Parathyroid adenoma (tissue), 2 donors: Measurements from ENCODE around the gene PDK1.

Experiments
- H2AFZ ChIP-seq: fragments of 300-600 bp; sonication (generic); one replicate; pipeline ENCODE4 v1.7.0; 2017; ENCODE audit warnings: antibody characterized with exemption, mild to moderate bottlenecking
- H3K27ac ChIP-seq: fragments of 300-600 bp; sonication (generic); one replicate; pipeline ENCODE4 v1.7.0; 2017
- H3K27me3 ChIP-seq: fragments of 300-600 bp; sonication (generic); one replicate; pipeline ENCODE4 v1.7.0; 2017; ENCODE audit warnings: low read length; ENCODE audit not compliant: control insufficient read depth, insufficient read depth
- H3K36me3 ChIP-seq: fragments of 300-600 bp; sonication (generic); one replicate; pipeline ENCODE4 v1.7.0; 2017; ENCODE audit warnings: low read length; ENCODE audit not compliant: control insufficient read depth, insufficient read depth
- H3K4me1 ChIP-seq: fragments of 300-600 bp; sonication (generic); one replicate; pipeline ENCODE4 v1.7.0; 2017; ENCODE audit warnings: control low read depth
- H3K4me2 ChIP-seq: fragments of 300-600 bp; sonication (generic); one replicate; pipeline ENCODE4 v1.7.0; 2017; ENCODE audit warnings: low read length
- H3K4me3 ChIP-seq: fragments of 300-600 bp; sonication (generic); one replicate; pipeline ENCODE4 v1.7.0; 2017; ENCODE audit warnings: low read depth, low read length
- H3K79me2 ChIP-seq: fragments of 300-600 bp; sonication (generic); one replicate; pipeline ENCODE4 v1.7.0; 2017; ENCODE audit warnings: control low read depth
- H3K9ac ChIP-seq: fragments of 300-600 bp; sonication (generic); one replicate; pipeline ENCODE4 v1.7.0; 2017; ENCODE audit warnings: mild to moderate bottlenecking
- H3K9me3 ChIP-seq: fragments of 300-600 bp; sonication (generic); one replicate; pipeline ENCODE4 v1.7.0; 2017; ENCODE audit warnings: low read length; ENCODE audit not compliant: control insufficient read depth
- CTCF ChIP-seq: fragments of 300-600 bp; sonication (generic); IDR thresholded peaks from one replicate; pipeline ENCODE4 v1.7.0; 2017; ENCODE audit warnings: antibody characterized with exemption, mild to moderate bottlenecking
- donor health status: primary hyperparathyroidism.

PDK1 gene

GRCh38 chr2:172600557-172601008 is 44.7 kb downstream of the PDK1 start:
- Histone ChIP-seq H3K4me1 (peaks cover 6% of the 10 kb centered on the region), H3K36me3 (no peaks in the 10 kb centered on the region), H3K4me3 (no peak overlapping the region), H3K27ac (no peak overlapping the region), H3K27me3 (no peaks in the 10 kb centered on the region), H2AFZ (no peak overlapping the region), H3K79me2 (no peaks in the 10 kb centered on the region), H3K9me3 (no peaks in the 10 kb centered on the region), H3K9ac (no peak overlapping the region), H3K4me2 (no peak overlapping the region)
- no peak for TF ChIP-seq CTCF

- H3K27ac ChIP-seq: no peak overlapping the region
- no peak overlapping the region for H3K4me3 ChIP-seq
- no peak overlapping the region for H3K9ac ChIP-seq
- no peak overlapping the region for H3K4me2 ChIP-seq
- no peaks in the 10 kb centered on the region for H3K36me3 ChIP-seq
- no peaks in the 10 kb centered on the region for H3K9me3 ChIP-seq
- H3K4me1 ChIP-seq: no peaks in the 10 kb centered on the region
- H2AFZ ChIP-seq: no peak overlapping the region
- H3K27me3 ChIP-seq: no peaks in the 10 kb centered on the region
- H3K79me2 ChIP-seq: no peaks in the 10 kb centered on the region
- TF ChIP-seq CTCF: no peak
Measured at GRCh38 chr2:172606285-172606684, 50.4 kb downstream of the PDK1 start.

GRCh38 chr2:172607379-172607928 is 51.6 kb downstream of the PDK1 start:
- no peak overlapping the region for H3K4me2 ChIP-seq

GRCh38 chr2:172609488-172609887 is 53.6 kb downstream of the PDK1 start:
- H3K27ac ChIP-seq: peak overlapping the region; percentile 11
- no peak overlapping the region for H2AFZ ChIP-seq
- no peaks in the 10 kb centered on the region for H3K4me1 ChIP-seq
- no peak for TF ChIP-seq CTCF
- H3K4me2 ChIP-seq: no peak overlapping the region
- H3K36me3 ChIP-seq: no peaks in the 10 kb centered on the region
- H3K9ac ChIP-seq: no peak overlapping the region
- H3K79me2 ChIP-seq: no peaks in the 10 kb centered on the region
- H3K9me3 ChIP-seq: no peaks in the 10 kb centered on the region
- H3K27me3 ChIP-seq: no peaks in the 10 kb centered on the region
- no peak overlapping the region for H3K4me3 ChIP-seq

More at GRCh38 chr2:172607379-172607928, 51.6 kb downstream of the PDK1 start:
- Histone ChIP-seq H3K9me3 (no peaks in the 10 kb centered on the region), H3K4me3 (no peak overlapping the region), H3K36me3 (no peaks in the 10 kb centered on the region), H3K27ac (no peak overlapping the region), H3K4me1 (no peaks in the 10 kb centered on the region), H3K27me3 (no peaks in the 10 kb centered on the region), H2AFZ (no peak overlapping the region), H3K9ac (no peak overlapping the region), H3K79me2 (no peaks in the 10 kb centered on the region)
- TF ChIP-seq CTCF: no peak

- H3K27ac ChIP-seq: no peak overlapping the region
- no peaks in the 10 kb centered on the region for H3K36me3 ChIP-seq
- no peak overlapping the region for H3K4me3 ChIP-seq
- TF ChIP-seq CTCF: no peak
- H3K9ac ChIP-seq: no peak overlapping the region
- no peak overlapping the region for H2AFZ ChIP-seq
- no peaks in the 10 kb centered on the region for H3K79me2 ChIP-seq
- H3K4me1 ChIP-seq: no peaks in the 10 kb centered on the region
- no peaks in the 10 kb centered on the region for H3K9me3 ChIP-seq
- no peak overlapping the region for H3K4me2 ChIP-seq
- H3K27me3 ChIP-seq: no peaks in the 10 kb centered on the region
Measured at GRCh38 chr2:172612051-172612450, 56.2 kb downstream of the PDK1 start.
